ENCODE data around the gene ANKRD18A. TPM values are rescaled to one million over a fixed set of nuclear protein-coding genes. Genes with fewer than 3 reads are reported as not detected.
A peak's percentile ranks its signal among the peaks of the same experiment; 100 is the strongest.

ANKRD18A gene
- total RNA-seq, 1 experiment from 2014 or later = 14.4 TPM

DNA sequence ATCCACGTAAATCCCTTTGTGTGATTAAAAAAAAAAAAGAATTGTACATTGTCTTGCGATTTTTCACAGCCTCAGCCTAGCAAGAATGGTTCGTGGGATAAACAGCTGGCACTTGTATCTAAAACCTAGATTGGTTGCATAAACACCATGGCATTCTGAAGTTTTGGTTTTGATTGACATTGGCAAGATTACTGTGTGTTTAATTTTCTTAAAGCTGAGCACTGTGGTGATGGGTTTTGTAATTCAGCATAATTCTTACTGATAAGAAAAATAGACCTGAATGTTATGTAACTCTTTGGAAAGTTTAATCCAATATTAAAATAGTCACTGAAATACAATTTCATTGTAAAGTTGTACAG is 23.4 kb upstream of the ANKRD18A start:
- peaks cover 0 to 3% of the 10 kb centered on the region in 2 experiments; a peak in 1 of 5 replicates for H3K9me3 Mint-ChIP-seq
- Histone ChIP-seq H3K27me3 (ENCODE audit: insufficient read depth, low read length) (no peaks in the 10 kb centered on the region), H3K14ac (ENCODE audit: insufficient read depth, low read length) (no peak overlapping the region), H3K4me1 (ENCODE audit: insufficient read depth, low read length) (no peaks in the 10 kb centered on the region; the same call in 1 of the 2 replicates), H3K4ac (ENCODE audit: low read depth, low read length) (no peak overlapping the region), H3K4me2 (ENCODE audit: insufficient read depth, insufficient read length, low read length) (no peak overlapping the region), H2BK5ac (ENCODE audit: insufficient read length, low read length) (no peak overlapping the region), H4K20me1 (ENCODE audit: control insufficient read depth, insufficient read depth, insufficient read length) (no peaks in the 10 kb centered on the region), H3K9me3 (ENCODE audit: control insufficient read depth, low read depth, low read length) (no peaks in the 10 kb centered on the region), H4K8ac (replicated peaks; ENCODE audit: insufficient read length, low read depth, low read length) (no peak overlapping the region), H3K27ac (ENCODE audit: insufficient read length, low read depth, low read length) (no peak overlapping the region), H2BK15ac (ENCODE audit: low read depth, low read length) (no peak overlapping the region), H3K23me2 (ENCODE audit: insufficient read length, low read depth, low read length, poor library complexity, severe bottlenecking) (no peaks in the 10 kb centered on the region), H4K5ac (ENCODE audit: insufficient read length, low read depth, low read length) (no peak overlapping the region), H2BK20ac (ENCODE audit: low read depth, low read length, poor library complexity, severe bottlenecking) (no peak overlapping the region), H3K79me1 (ENCODE audit: insufficient read depth, low read depth, low read length, poor library complexity, severe bottlenecking) (no peaks in the 10 kb centered on the region), H2AK5ac (ENCODE audit: insufficient read length, low read length) (no peak overlapping the region), H3K23ac (ENCODE audit: insufficient read length, low read depth, low read length) (no peak overlapping the region), H2BK12ac (ENCODE audit: insufficient read length, low read depth, low read length) (no peak overlapping the region), H3K56ac (ENCODE audit: insufficient read length, low read depth, low read length) (no peak overlapping the region), H3K79me2 (ENCODE audit: insufficient read depth, low read length) (no peaks in the 10 kb centered on the region), H3T11ph (ENCODE audit: low read length) (no peak overlapping the region), H4K91ac (ENCODE audit: insufficient read length, low read depth, low read length) (no peak overlapping the region), H3K18ac (ENCODE audit: insufficient read length, low read depth, low read length) (no peak overlapping the region), H3K9ac (ENCODE audit: extremely low read depth, insufficient read length, low read length) (no peak overlapping the region), H2AFZ (ENCODE audit: low read length) (no peak overlapping the region), H2BK120ac (ENCODE audit: low read depth, low read length, poor library complexity, severe bottlenecking) (no peak overlapping the region)
- H3K27me3 Mint-ChIP-seq (ENCODE audit: low read depth) = no peaks in the 10 kb centered on the region; the same call in 1 of the 2 replicates
- no peaks in the 10 kb centered on the region; a peak in 2 of 7 replicates for H3K36me3 Mint-ChIP-seq (ENCODE audit: insufficient read depth in 1 of 3, low read depth in 3 of 3)
- no peak for DNase-seq
- H3K4me1 Mint-ChIP-seq = peaks cover 15 to 19% of the 10 kb centered on the region in 2 experiments
- WGBS (ENCODE audit: extremely low coverage, insufficient read length, low lambda C conversion rate) = no CpG with 5 or more reads among the region's 3 CpGs
- no peak overlapping the region for H3K4me3 Mint-ChIP-seq
- TF ChIP-seq, protein P1, sequence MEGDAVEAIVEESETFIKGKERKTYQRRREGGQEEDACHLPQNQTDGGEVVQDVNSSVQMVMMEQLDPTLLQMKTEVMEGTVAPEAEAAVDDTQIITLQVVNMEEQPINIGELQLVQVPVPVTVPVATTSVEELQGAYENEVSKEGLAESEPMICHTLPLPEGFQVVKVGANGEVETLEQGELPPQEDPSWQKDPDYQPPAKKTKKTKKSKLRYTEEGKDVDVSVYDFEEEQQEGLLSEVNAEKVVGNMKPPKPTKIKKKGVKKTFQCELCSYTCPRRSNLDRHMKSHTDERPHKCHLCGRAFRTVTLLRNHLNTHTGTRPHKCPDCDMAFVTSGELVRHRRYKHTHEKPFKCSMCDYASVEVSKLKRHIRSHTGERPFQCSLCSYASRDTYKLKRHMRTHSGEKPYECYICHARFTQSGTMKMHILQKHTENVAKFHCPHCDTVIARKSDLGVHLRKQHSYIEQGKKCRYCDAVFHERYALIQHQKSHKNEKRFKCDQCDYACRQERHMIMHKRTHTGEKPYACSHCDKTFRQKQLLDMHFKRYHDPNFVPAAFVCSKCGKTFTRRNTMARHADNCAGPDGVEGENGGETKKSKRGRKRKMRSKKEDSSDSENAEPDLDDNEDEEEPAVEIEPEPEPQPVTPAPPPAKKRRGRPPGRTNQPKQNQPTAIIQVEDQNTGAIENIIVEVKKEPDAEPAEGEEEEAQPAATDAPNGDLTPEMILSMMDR (conservative IDR thresholded peaks at IDR 0.05) = no peak
- H3K27ac Mint-ChIP-seq = peak overlapping the region in 1 of 3 experiments; percentile 52; a peak in 1 of 7 replicates

Measured in H9 (cell line).